Activated T-cell treated with anti-CD3 and anti-CD28 coated beads, Interleukin-2, amount 50 U/mL, for 48 hours (primary cell): ENCODE data around the gene SLC8A1.

ENCODE experiments used
- DNase-seq, 2 experiments: peaks; one replicate each; pipeline ENCODE4 v3.0.0-alpha.2; 2020

Gene SLC8A1

GRCh38 chr2:40299781-40300180, 152.1 kb downstream of the SLC8A1 start:
- no peak for DNase-seq

GRCh38 chr2:40299173-40299572, 152.7 kb downstream of the SLC8A1 start:
- DNase-seq: no peak

GRCh38 chr2:40298026-40298425, 153.9 kb downstream of the SLC8A1 start:
- no peak for DNase-seq

- no peak for DNase-seq
Measured at GRCh38 chr2:40292291-40292690, 159.6 kb downstream of the SLC8A1 start.

GRCh38 chr2:40289771-40290404, 162.0 kb downstream of the SLC8A1 start:
- no peak for DNase-seq

GRCh38 chr2:40287773-40288172, 164.1 kb downstream of the SLC8A1 start:
- no peak for DNase-seq

GRCh38 chr2:40287195-40287594, 164.7 kb downstream of the SLC8A1 start:
- DNase-seq: no peak

- no peak for DNase-seq
Measured at GRCh38 chr2:40286721-40287120, 165.2 kb downstream of the SLC8A1 start.

- no peak for DNase-seq
Measured at GRCh38 chr2:40285391-40285790, 166.5 kb downstream of the SLC8A1 start.

- no peak for DNase-seq
Measured at GRCh38 chr2:40284797-40285196, 167.1 kb downstream of the SLC8A1 start.

GRCh38 chr2:40283111-40283909, 168.6 kb downstream of the SLC8A1 start:
- DNase-seq: no peak

- no peak for DNase-seq
Measured at GRCh38 chr2:40282428-40282827, 169.5 kb downstream of the SLC8A1 start.

- DNase-seq: no peak
Measured at GRCh38 chr2:40281021-40281940, 170.6 kb downstream of the SLC8A1 start.

- no peak for DNase-seq
Measured at GRCh38 chr2:40279482-40279881, 172.4 kb downstream of the SLC8A1 start.

GRCh38 chr2:40279001-40279400, 172.9 kb downstream of the SLC8A1 start:
- no peak for DNase-seq

GRCh38 chr2:40276076-40276475, 175.8 kb downstream of the SLC8A1 start:
- no peak for DNase-seq

GRCh38 chr2:40274270-40274669, 177.6 kb downstream of the SLC8A1 start:
- DNase-seq: no peak

GRCh38 chr2:40273734-40274182, 178.1 kb downstream of the SLC8A1 start:
- DNase-seq: no peak

GRCh38 chr2:40271094-40271493, 180.8 kb downstream of the SLC8A1 start:
- no peak for DNase-seq

- DNase-seq: no peak
Measured at GRCh38 chr2:40270372-40270771, 181.5 kb downstream of the SLC8A1 start.

- DNase-seq: no peak
Measured at GRCh38 chr2:40268566-40268965, 183.3 kb downstream of the SLC8A1 start.

GRCh38 chr2:40266201-40266600, 185.7 kb downstream of the SLC8A1 start:
- DNase-seq: no peak

GRCh38 chr2:40265602-40266001, 186.3 kb downstream of the SLC8A1 start:
- no peak for DNase-seq
